Liver (tissue), 3 donors: Measurements from ENCODE around the gene CRACDL.

Source experiments
- ATF3 ChIP-seq: IDR thresholded peaks from 2 replicates; pipeline ENCODE4 v1.6.1; 2016; ENCODE audit warnings: antibody characterized with exemption
- CTCF ChIP-seq: fragments of 150-350 bp; IDR thresholded peaks from 2 replicates; pipeline ENCODE4 v1.5.1; 2017; ENCODE audit warnings: improper control_type of control experiment, low read depth, low read length; ENCODE audit not compliant: missing input control
- JUND ChIP-seq, 2 donors: IDR thresholded peaks; 2 replicates each; pipeline ENCODE4 v1.6.1; 2016; ENCODE audit warnings: antibody characterized with exemption in 2 of 2
- MAX ChIP-seq: IDR thresholded peaks from 2 replicates; pipeline ENCODE4 v1.6.1; 2016; ENCODE audit warnings: antibody characterized with exemption
- RAD21 ChIP-seq, 2 donors: IDR thresholded peaks; 2 replicates each; pipeline ENCODE4 v1.6.1; 2016; ENCODE audit warnings: antibody characterized with exemption in 2 of 2, mild to moderate bottlenecking in 2 of 2
- TAF1 ChIP-seq: conservative IDR thresholded peaks from 2 replicates; pipeline ENCODE4 v1.6.1; 2016; ENCODE audit warnings: antibody characterized with exemption, mild to moderate bottlenecking
- donor health status: healthy.
- donor health status: healthy.

GRCh38 chr2:98815795-98816194 is 120.2 kb downstream of the CRACDL start:
- TF ChIP-seq ATF3 (no peak), TAF1 (no peak), CTCF (no peak), RAD21 (IDR thresholded peaks at IDR 0.05) (no peak), JUND (IDR thresholded peaks at IDR 0.05) (no peak), MAX (no peak)
